Adrenal gland (tissue), 5 donors: ENCODE measurements around the gene MOK.

Source experiments
- POLR2A ChIP-seq, 2 donors: fragments of 450-650 bp; IDR thresholded peaks; one replicate each; pipeline ENCODE4 v1.6.1; 2017; ENCODE audit warnings: antibody characterized with exemption in 2 of 2, mild to moderate bottlenecking in 2 of 2, moderate library complexity in 1 of 2
- TF ChIP-seq, protein P1 (sequence below), 6 experiments: fragments of 450-650 bp in 4 of 6; fragments of 200-600 bp in 2 of 6; sonication (generic) in 1 of 6; IDR thresholded peaks; 1 replicate in 5 of 6; 2 replicates in 1 of 6; pipeline versions ENCODE4 v1.5.1 to v1.8.0; 2016 to 2021; ENCODE audit warnings: antibody characterized with exemption in 6 of 6, mild to moderate bottlenecking in 2 of 6, moderate library complexity in 1 of 6
- donor health status: DM: no; HTN: no; CAD: no.

DNA sequence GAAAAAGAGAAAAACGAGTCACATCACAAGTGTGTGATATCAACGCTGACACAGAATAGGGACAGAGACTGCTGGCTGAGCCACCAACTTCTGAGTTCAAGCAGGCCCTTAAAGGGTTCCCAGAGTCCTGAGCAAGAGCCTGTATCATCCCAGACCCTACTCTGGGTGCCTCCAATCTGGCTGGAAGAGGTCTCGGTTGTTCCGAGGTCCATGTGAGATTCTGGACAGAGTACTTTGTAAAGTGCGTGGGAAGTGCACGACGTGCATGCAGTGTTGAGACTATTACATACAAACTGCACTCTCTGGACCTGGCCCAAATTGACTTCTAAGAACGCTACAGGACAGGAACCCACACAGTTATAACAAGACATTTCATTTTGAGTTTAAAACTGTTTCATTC is 40.6 kb downstream of the MOK start:
- TF ChIP-seq, protein P1, sequence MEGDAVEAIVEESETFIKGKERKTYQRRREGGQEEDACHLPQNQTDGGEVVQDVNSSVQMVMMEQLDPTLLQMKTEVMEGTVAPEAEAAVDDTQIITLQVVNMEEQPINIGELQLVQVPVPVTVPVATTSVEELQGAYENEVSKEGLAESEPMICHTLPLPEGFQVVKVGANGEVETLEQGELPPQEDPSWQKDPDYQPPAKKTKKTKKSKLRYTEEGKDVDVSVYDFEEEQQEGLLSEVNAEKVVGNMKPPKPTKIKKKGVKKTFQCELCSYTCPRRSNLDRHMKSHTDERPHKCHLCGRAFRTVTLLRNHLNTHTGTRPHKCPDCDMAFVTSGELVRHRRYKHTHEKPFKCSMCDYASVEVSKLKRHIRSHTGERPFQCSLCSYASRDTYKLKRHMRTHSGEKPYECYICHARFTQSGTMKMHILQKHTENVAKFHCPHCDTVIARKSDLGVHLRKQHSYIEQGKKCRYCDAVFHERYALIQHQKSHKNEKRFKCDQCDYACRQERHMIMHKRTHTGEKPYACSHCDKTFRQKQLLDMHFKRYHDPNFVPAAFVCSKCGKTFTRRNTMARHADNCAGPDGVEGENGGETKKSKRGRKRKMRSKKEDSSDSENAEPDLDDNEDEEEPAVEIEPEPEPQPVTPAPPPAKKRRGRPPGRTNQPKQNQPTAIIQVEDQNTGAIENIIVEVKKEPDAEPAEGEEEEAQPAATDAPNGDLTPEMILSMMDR (IDR thresholded peaks at IDR 0.05), result no peak
- no peak for TF ChIP-seq POLR2A (IDR thresholded peaks at IDR 0.05)
